Activated T-cell treated with anti-CD3 and anti-CD28 coated beads, Interleukin-2, amount 50 U/mL, for 4 hours (primary cell): ENCODE data around the gene DMXL1. TPM values are rescaled to one million over a fixed set of nuclear protein-coding genes. Genes with fewer than 3 reads are reported as not detected.

ENCODE experiments used
- ATAC-seq, 2 donors: fragments of 200-7000 bp; cut with Tn5 transposase; one replicate each; pipeline ENCODE4 v1.10.0; 2021
- DNase-seq: peaks from one replicate; pipeline ENCODE4 v3.0.0-alpha.2; 2020
- H3K27me3 Mint-ChIP-seq: one replicate; pipeline ENCODE4 v1.8.0; 2021; ENCODE audit warnings: low read depth, mixed read lengths
- H3K36me3 Mint-ChIP-seq: one replicate; pipeline ENCODE4 v1.8.0; 2022; ENCODE audit warnings: mixed read lengths; ENCODE audit not compliant: insufficient read depth
- H3K4me1 Mint-ChIP-seq: one replicate; pipeline ENCODE4 v1.8.0; 2021; ENCODE audit warnings: low read depth, mixed read lengths
- H3K4me3 Mint-ChIP-seq: one replicate; pipeline ENCODE4 v1.8.0; 2021; ENCODE audit warnings: mild to moderate bottlenecking, moderate library complexity, mixed read lengths
- H3K9me3 Mint-ChIP-seq: one replicate; pipeline ENCODE4 v1.8.0; 2021; ENCODE audit warnings: mixed read lengths
- total RNA-seq, 3 donors: library from RNA; stranded (reverse); gene quantifications; one replicate each; pipeline ENCODE4 v1.2.1, GENCODE V29; 2021

Gene DMXL1, protein sequence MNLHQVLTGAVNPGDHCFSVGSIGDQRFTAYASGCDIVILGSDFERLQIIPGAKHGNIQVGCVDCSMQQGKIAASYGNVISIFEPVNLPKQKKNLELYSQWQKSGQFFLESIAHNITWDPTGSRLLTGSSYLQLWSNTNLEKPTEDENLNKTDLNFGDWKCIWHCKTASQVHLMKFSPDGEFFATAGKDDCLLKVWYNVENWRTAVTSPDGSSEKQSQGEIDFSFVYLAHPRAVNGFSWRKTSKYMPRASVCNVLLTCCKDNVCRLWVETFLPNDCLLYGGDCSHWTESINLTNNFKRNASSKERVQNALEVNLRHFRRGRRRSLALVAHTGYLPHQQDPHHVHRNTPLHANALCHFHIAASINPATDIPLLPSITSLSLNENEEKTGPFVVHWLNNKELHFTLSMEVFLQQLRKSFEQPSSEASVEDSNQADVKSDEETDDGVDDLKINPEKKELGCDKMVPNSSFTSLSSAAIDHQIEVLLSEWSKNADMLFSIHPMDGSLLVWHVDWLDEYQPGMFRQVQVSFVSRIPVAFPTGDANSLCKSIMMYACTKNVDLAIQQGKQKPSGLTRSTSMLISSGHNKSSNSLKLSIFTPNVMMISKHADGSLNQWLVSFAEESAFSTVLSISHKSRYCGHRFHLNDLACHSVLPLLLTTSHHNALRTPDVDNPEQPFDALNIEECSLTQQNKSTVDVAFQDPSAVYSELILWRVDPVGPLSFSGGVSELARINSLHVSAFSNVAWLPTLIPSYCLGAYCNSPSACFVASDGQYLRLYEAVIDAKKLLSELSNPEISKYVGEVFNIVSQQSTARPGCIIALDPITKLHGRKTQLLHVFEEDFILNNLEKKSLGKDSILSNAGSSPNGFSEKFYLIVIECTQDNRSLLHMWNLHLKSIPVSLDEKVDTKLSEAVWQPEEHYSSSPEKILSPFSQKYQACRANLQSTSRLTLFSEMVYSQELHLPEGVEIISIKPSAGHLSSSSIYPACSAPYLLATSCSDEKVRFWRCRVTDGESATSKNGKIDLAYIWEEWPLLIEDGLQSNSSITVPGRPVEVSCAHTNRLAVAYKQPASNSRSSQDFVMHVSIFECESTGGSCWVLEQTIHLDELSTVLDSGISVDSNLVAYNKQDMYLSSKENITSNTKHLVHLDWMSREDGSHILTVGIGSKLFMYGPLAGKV (N-terminal part only)
- 10 to 100 TPM; 16.0 to 27.5 (median 18.7) TPM for total RNA-seq

DNA sequence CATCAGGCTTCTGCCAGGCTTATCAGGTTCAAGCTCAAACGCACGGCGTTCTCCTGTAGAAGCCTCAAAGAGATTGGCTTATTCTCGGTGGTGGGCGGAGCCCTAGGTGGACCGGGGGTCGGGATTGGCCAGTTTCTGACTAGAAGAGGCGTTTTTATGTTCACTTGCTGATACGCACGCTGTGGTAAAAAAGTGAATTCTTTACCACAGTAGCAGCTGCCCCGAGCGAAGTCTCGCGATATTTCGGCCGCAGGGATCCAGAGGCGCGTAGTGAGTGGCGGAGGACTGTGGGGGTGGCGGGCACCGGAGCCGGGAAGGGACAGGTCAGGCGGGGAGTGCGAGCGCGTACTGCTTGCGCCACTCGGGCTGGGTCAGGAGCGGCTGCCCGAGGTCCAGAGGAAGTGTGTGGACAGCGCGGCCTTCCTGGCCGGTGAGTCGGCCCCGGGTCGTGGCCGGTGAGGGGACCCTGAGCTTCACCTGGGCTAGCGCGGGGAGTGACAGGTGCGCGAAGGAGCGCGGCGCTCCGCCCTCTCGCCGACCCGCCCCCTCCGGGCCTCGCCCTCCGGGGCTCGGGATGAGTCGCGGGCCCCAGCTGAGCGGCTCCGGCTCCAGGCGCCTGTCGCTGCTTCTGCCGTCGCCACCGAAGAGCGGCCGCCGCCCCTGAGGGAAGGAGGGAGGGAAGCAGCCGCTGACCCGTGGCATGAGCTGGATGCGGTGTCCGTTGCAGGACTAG lies at the start of gene DMXL1:
Gene DMXL1 (plus strand): TSS at position 260 of the 733 bp plus-strand sequence. CDS start 483 bp downstream, outside the sequence.
- Mint-ChIP-seq H3K27me3 (no peaks in the 10 kb centered on the region), H3K4me3 (peak within 1 kb of the TSS; percentile 98), H3K36me3 (peaks cover 3% of the 10 kb centered on the region), H3K9me3 (no peaks in the 10 kb centered on the region), H3K4me1 (peaks cover 36% of the 10 kb centered on the region)
- DNase-seq = peak; percentile 98
- peak; percentile 85 for ATAC-seq

DNA sequence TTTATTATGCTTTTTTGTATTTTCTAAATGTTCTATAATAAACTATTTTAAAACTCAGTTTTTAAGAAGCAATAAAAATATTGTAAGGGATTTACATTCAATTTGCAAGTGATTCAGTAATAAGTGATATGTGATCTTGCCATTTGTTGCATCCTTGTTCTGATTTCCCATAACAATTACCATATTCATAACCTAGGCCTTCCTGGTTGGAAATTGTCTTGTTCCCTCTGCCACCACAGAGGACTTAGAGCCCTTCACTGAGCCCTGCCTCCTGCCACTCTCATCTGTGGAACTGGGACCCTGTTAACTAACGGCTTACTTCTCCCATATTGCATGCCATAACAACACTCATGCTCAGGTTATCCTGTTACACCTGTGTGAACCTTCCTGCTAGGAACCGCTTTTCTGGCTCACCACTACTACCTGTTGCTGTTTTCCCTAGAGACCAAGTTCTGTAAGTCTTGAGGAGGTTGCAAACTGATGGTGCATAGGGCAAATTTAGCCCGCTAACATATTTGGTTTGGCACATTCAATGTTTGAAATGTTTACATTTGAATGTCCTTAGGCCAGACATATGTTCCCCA lies 49.6 kb upstream of the DMXL1 start:
- Mint-ChIP-seq H3K4me3 (no peak overlapping the region), H3K4me1 (peaks cover 3% of the 10 kb centered on the region), H3K9me3 (peaks cover 5% of the 10 kb centered on the region), H3K36me3 (no peaks in the 10 kb centered on the region), H3K27me3 (no peaks in the 10 kb centered on the region)
- DNase-seq = no peak
- ATAC-seq = no peak

DNA sequence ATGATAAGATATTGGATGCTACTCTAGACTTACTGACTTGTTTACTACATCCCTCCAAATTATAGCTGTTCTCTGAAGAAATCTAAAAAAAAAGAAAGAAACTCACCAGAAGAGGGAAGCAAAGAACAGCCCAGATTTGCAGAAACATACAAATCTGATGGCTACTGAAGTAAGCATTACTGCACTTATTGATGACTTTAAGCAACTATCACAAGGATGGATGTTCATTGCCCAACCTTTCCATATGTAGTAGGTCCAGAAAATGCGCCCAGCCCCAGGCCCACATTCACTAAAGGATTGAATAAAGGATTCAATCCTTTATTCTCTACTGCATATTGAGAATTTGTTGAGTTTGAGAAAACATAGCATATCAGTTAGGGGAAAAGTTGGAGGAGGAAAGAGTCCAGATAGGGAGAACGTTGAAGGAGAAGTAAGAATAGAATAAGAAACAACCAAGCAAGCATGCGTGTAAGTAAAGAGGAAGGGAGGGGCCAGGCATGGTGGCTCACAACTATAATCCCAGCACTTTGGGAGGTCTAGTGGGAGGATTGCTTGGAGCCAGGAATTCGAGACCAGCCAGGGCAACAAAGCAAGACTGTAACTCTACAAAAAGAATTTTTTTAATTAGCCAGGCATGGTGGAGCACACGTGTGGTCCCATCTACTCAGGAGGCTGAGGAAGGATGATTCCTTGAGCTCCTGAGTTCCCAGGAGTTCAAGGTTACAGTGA lies 48.7 kb upstream of the DMXL1 start:
- Mint-ChIP-seq H3K36me3 (no peaks in the 10 kb centered on the region), H3K4me1 (peaks cover 3% of the 10 kb centered on the region), H3K27me3 (no peaks in the 10 kb centered on the region), H3K9me3 (peaks cover 5% of the 10 kb centered on the region), H3K4me3 (no peak overlapping the region)
- DNase-seq = no peak
- peak; percentile 25 to 58 for ATAC-seq

DNA sequence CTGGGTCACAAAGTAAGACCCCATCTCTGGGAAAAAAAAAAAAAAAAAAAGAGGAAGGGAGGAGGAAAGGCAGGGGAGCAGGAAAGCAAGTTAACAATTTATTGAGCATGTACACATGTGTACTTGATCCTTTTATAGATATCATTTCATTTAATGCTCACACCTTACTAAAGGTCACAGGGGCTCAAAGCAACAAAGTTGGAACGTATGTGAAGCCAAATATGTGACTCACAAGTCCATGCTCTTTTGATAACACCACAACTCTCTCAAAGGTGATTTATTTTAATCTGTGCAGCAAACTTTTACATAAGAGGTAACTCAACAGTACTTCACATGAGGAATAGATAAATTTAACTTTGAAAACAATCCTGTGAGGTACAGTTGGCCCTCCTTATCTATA lies 48.1 kb upstream of the DMXL1 start:
- no peak for ATAC-seq

DNA sequence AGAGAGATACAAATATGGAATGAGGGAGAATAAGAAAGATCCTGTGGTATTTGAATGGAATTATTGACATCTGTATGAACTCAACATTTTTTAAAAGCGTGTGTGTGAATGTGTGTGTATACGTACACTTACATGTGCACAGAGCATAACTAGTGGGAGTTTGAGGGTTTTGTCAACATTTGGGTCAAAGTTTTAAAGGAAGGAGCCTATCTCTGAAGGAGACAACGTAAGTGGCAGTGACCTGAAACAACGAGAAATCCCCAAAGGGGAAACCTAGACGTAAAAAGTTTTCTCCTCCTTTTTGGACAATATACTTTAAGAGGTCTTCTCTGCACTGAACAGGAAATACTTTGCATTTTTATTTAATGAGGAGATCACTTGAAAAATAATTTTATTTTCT lies 42.3 kb upstream of the DMXL1 start:
- no peak overlapping the region for H3K4me3 Mint-ChIP-seq
- no peaks in the 10 kb centered on the region for H3K36me3 Mint-ChIP-seq
- H3K4me1 Mint-ChIP-seq = peaks cover 27% of the 10 kb centered on the region
- H3K9me3 Mint-ChIP-seq = peaks cover 5% of the 10 kb centered on the region
- no peak for DNase-seq
- ATAC-seq = no peak
- no peaks in the 10 kb centered on the region for H3K27me3 Mint-ChIP-seq

More for the DNA sequence above, 48.1 kb upstream of the DMXL1 start:
- H3K4me1 Mint-ChIP-seq = peaks cover 3% of the 10 kb centered on the region
- no peaks in the 10 kb centered on the region for H3K27me3 Mint-ChIP-seq
- no peak for DNase-seq
- no peaks in the 10 kb centered on the region for H3K36me3 Mint-ChIP-seq
- no peak overlapping the region for H3K4me3 Mint-ChIP-seq
- H3K9me3 Mint-ChIP-seq = peaks cover 5% of the 10 kb centered on the region

DNA sequence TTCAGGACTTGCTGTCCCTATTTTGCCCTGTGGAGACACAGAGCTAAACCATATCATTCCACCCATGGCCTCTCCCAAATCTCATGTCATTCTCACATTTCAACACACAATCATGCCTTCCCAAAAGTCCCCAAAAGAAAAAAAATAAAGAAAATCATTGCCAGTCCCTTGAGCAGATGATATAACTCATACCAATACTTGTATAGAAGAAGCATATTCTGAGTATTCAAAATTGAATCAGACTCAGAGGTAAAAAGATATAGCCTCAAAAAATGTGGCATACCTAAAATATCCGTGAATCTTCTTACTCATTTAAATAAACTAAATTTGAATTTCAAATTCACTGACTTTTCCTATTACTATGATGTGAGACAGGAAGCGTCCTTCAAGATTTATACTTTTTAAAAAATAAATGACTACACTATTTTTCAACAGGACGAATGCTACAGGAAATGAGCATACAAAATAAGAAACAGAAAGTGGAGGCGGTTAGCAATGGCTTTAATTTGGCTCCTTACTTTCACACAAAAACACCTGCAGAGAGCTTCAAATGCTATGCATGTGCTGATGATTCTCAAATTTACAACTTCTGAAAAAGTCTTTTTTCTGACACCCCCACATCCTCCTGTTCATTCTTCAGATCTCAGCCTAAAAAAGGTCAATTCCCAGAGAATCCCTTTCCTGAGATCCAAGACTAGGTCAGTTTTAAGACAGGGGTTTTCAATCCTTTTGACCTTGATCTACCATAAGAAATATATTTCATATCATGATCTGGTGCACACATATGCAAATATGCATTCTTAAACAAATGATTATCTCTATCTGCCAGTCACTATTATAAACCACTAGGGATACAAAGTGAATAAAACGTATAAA lies 39.6 kb upstream of the DMXL1 start:
- H3K4me3 Mint-ChIP-seq = peak overlapping the region; percentile 7
- no peaks in the 10 kb centered on the region for H3K36me3 Mint-ChIP-seq
- DNase-seq (no peak), ATAC-seq (peak; percentile 74 to 82)
- H3K4me1 Mint-ChIP-seq = peaks cover 31% of the 10 kb centered on the region
- no peaks in the 10 kb centered on the region for H3K27me3 Mint-ChIP-seq
- H3K9me3 Mint-ChIP-seq = no peaks in the 10 kb centered on the region

DNA sequence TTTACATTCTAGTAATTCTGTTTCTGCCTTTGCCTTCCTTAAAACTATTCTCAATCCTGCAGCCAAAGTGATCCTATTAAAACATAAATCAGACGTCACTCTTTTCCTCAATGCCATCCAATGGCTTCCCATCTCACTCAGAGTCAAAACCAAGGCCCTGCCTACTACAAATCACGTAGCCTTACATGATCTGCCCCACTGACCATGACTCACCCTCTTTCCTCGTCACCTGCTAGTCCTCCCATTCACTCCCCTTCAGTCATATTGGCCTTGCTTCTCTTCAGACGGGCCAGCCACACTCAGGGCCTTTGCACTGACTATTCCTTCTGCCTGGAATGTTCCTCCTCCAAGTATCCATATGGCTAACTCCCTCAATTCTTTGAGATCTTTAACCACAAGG lies 39.0 kb upstream of the DMXL1 start:
- Mint-ChIP-seq H3K4me1 (peaks cover 33% of the 10 kb centered on the region), H3K27me3 (no peaks in the 10 kb centered on the region), H3K9me3 (no peaks in the 10 kb centered on the region), H3K4me3 (peak overlapping the region; percentile 7), H3K36me3 (no peaks in the 10 kb centered on the region)
- ATAC-seq = no peak
- no peak for DNase-seq

DNA sequence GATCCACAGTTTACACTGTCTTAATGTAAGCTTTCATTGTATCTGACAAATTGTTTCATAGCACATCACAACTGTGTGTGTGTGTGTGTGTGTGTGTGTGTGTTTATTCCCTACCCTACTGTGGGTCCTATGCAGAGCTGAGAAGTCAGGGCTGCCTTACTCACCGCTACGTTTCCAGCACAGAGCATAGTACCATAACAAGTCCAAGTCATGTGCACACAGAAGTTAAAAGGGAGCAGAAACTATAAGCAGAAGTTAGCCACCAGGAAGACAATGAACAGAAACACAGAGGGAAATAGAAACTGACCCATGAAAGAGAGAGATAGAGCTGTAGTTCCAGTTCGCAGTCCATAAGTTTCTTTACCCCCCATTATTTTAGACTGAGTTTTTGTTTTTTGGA lies 38.2 kb upstream of the DMXL1 start:
- Mint-ChIP-seq H3K4me1 (peaks cover 33% of the 10 kb centered on the region), H3K4me3 (no peak overlapping the region), H3K36me3 (no peaks in the 10 kb centered on the region), H3K27me3 (no peaks in the 10 kb centered on the region), H3K9me3 (no peaks in the 10 kb centered on the region)
- no peak for DNase-seq
- no peak for ATAC-seq

DNA sequence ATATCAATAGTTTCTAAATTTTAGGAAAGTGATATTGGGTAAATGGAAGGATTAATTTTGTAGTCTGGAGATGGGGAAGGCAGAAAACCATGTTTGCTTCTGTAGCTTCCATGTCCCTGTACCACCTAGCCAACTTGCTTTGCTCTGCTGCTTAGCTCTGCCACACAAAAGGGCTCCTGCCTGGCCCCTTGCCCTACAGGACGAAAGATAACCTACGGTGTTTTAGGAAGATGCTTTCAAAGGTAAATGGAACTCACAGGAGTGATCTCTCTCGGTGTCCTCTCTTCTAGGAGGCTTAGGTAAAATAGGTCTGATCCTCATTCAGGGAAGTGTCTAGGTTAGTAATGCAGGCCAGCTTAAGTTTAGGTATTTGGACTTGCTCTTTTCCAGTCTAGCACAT lies 37.8 kb upstream of the DMXL1 start:
- H3K4me3 Mint-ChIP-seq = no peak overlapping the region
- H3K9me3 Mint-ChIP-seq = no peaks in the 10 kb centered on the region
- no peaks in the 10 kb centered on the region for H3K36me3 Mint-ChIP-seq
- H3K4me1 Mint-ChIP-seq = peaks cover 33% of the 10 kb centered on the region
- ATAC-seq = no peak
- no peaks in the 10 kb centered on the region for H3K27me3 Mint-ChIP-seq
- no peak for DNase-seq

DNA sequence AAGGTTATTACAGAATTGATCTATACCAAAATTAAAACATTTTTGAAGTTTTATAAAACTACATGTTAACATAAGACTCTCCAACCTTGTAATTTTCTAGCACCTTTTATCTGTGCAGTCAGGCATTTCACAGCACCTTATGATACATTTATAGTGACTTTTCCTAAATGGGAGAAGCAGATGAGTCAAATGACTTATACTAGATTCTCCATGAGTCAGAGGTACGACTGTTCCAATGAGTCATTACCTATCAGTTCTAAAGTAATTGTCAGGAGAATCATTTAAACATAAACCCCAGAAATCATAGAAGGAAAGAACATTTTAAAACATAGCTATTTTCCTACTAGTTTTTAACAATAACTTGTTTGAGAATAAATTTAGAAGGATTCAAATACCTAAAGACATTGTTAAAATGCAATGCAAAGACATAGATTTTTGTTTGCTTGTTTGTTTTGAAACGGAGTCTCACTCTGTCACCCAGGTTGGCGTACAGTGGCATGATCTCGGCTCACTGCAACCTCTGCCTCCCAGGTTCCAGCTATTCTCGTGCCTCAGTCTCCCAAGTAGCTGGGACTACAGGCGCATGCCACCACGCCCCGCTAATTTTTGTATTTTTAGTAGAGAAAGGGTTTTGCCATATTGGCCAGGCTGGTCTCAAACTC lies 34.7 kb upstream of the DMXL1 start:
- Mint-ChIP-seq H3K4me3 (no peak overlapping the region), H3K9me3 (no peaks in the 10 kb centered on the region), H3K36me3 (no peaks in the 10 kb centered on the region), H3K27me3 (no peaks in the 10 kb centered on the region), H3K4me1 (peaks cover 21% of the 10 kb centered on the region)
- DNase-seq = no peak
- ATAC-seq = peak; percentile 87 to 89

DNA sequence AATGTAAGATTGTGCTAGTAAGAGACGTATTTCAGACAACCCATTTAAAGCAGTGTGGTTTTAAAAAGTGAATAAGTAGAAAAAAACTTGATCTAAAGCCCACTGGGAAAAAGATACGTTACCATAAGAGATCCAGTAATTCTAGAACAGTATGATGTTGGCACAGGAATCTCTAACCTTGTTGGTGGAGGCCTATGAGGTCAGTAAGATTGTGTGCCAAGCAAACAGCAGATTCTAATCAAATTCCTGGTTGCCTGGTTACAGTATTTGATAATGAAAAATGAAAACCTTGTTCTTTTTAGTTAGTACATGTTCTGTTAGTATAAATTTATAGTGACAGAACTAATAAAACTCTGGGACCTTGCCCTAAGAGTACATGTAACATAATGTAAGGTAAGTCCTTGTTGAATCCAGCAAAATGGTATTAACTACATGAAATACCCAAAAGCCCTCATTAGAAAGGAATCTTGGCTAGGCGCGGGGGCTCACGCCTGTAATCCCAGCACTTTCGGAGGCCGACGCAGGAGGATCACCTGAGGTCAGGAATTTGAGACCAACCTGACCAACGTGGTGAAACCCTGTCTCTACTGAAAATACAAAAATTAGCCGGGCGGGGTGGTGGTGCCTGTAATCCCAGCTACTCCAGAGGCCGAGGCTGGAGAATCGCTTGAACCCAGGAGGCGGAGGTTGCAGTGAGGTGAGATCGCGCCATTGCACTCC lies 33.2 kb upstream of the DMXL1 start:
- H3K9me3 Mint-ChIP-seq = no peaks in the 10 kb centered on the region
- peaks cover 8% of the 10 kb centered on the region for H3K4me1 Mint-ChIP-seq
- H3K27me3 Mint-ChIP-seq = no peaks in the 10 kb centered on the region
- no peak for DNase-seq
- ATAC-seq = no peak
- no peak overlapping the region for H3K4me3 Mint-ChIP-seq
- no peaks in the 10 kb centered on the region for H3K36me3 Mint-ChIP-seq
